T-helper 22 cell (primary cell): ENCODE results near the gene SH3GL2.

Experiments used
- DNase-seq: peaks from one replicate; pipeline ENCODE4 v3.0.0-alpha.2; 2020; ENCODE audit warnings: low read depth

Gene SH3GL2

DNA sequence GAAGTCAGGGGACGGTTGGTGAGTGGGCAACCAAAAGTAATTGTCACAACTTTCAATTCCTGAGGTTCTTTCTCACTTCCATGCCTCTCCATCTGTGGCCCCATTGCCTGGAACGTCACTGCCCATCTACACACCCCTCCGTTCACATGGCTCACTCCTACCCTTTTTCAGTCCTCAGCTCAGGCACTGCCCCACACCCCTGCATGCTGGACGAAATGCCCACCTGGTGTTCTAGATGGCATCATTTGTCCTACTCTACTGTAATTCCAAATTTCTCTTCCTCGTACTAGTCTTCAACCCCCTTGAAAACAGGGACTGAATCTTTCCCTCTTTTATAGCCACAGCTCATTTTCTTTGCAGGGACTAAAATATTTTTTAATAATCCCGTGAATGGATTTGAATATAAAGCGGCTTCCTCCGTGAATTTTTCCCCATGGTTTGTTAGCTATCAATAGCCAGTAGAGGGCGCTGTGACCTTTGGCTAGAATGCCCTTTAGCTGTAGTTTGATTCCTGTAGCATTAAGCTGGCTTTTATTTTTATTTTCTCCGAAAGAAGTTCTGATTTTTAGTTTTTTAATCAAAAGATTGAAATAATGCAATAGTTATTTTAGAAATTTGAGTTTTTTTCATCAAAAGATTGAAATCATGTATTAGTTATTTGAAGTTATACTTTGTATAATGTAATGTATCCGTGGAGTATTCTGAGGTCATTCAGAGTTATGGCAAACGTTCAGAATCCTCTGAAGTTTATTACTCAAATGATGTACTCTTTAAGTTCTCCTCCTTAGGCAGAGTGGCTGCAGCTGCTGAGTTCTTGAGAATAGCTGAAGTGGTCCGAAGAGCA is 232.1 kb downstream of the SH3GL2 start:
- no peak for DNase-seq

DNA sequence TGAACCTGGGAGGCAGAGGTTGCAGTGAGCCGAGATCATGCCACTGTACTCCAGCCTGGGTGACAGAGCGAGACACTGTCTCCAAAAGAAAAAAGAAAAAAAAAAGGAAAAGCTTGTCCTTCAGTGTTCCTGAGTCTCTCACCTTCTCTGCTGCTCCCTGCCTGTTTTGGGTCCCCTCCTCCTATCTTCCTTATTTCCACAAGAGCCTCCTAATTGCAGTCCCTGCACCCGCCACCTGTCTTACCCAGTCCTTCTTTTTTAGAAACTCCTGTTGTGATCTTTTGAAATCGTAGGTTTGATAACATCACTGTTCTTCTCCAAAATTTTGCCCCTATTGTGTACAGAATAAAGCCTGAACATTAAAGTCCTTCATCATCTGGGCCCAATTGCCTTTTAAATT is 234.9 kb downstream of the SH3GL2 start:
- no peak for DNase-seq

DNA sequence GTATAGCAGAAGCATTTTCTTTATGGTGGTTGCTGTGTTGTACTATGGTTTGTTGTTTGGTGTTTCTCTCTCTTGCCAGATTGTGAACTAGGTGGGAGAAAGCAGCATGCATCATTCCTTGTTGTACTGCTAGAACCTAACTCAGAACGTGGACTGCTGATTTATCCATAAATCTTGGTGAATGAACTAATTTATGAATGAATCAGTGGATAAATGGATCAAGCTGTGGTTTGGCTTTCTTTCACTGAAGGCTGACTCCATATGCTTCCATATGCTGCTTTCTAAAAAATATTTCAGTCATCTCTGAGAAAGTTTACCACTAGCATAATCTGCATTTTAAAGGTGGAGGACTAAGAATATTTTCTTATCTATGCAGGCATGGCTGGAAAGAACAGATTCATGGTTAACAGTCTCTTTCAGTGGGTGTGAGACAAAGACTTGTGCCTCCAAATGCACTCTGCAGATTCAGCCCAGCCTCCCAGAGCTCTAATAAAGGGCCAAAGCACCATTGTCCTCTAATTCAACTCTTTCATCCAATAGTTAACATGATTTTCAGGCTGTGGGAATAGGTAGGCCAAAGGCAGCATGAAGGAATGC is 237.7 kb downstream of the SH3GL2 start:
- no peak for DNase-seq

DNA sequence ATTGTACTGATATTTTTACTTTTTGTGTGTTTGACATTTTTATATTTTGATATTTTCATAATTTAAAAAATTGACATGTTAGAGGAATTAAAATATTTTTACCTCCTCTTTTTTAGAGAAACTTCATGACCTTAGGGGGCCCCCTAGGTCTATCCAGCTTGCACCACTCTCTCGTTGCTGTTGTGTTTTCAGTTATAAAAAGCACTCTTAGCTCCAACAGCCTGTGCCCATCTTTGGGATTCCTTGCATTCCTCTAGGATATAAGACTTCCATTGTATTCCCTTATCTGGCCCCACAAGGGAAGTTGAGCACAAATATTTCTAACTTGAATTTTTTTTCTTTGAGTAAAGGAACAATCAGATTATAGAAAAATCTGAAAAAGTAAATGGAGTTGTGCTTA is 245.3 kb downstream of the SH3GL2 start:
- no peak for DNase-seq

DNA sequence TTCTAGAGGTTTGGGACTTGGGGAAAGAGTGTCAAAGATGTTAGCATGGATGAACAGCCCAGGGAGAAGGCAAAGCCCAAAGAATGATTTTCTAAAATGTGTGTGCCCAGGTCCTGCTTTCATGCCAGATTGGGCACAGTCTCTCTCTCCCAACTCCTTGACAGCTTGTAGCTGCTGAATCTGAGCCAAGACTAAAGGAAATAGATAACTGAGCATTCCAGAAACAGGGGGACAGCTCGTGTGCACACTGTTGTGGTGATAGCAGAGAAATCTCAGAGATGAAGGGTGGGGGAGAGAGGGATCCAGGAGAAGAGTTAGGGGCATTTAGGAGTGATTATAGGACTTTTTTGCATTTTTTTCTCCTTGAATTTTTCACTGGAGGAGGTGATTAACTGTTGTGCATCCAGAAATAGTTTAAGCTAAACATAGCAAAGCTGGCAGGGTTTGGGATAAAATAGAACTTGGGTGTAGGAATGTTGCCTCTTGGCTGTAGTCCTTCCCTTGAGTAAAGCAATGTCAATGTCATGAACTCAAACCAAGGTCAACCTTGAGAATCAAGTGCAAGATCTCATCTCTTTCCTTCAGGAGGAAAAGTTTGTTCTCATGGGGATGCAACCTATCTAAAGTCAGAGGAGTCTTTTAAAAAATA is 245.9 kb downstream of the SH3GL2 start:
- DNase-seq: no peak

DNA sequence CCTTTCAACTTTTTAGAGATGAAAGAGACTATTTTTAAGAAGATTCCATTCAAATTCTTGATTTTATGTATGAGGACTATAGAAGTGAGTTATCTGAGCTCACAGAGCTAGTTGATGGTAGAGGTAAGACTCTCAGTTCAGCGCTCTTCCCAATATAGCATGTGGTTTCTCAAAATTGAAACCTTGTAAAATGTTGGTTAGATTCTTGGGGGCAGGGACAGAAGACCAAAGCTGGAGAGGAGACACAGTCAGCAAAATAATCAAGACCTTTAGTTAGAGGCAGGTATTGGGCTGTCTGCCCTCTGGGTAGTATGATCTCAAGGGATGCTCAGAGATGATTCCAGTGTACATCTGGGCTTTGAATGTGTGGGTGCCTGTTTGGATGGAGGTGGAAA is 246.4 kb downstream of the SH3GL2 start:
- no peak for DNase-seq

DNA sequence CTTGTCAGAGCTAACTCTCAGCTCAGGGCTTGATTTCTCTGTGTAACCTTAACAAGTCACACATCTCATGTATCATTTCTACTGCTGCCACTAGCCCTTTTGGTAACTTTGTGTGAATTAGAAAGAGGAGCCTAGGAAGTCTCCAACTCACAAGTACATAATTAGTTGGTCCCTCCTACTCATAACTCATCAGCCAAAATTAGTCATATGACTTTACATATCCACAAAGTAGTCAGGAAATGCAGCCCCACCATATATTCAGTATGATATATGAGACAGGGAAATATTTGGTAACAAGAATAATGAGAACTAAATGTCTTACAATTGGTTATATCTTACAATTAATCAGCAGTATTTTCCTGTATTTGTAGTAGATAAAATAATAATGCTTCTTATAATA is 250.2 kb downstream of the SH3GL2 start:
- no peak for DNase-seq

DNA sequence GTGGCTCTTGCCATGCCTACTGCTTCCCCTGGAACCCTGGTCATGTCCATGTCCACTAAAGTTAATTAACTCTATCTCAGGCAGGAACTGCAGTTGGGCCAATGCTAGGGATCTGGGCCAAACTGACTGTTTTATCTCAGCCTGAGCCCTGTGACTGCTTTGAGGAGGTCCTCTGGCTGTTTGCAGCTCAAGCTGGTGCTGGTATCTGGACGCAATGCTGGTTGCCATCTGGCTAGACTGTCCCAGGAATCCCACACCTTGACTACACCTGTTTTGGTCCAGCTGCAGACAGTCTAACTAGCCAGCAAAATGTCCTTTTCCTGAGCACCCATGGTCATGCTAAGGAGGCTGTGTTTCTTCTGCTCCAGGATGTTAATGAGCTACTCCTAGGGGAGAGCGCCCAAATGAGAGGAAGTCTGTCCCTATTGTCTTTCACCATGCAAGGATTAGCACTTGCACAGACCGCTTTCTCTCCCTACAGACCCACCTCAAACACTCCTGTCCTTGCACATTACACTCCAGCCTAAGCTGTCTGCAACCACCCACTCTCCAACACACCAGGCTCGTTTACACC is 251.0 kb downstream of the SH3GL2 start:
- DNase-seq: no peak

DNA sequence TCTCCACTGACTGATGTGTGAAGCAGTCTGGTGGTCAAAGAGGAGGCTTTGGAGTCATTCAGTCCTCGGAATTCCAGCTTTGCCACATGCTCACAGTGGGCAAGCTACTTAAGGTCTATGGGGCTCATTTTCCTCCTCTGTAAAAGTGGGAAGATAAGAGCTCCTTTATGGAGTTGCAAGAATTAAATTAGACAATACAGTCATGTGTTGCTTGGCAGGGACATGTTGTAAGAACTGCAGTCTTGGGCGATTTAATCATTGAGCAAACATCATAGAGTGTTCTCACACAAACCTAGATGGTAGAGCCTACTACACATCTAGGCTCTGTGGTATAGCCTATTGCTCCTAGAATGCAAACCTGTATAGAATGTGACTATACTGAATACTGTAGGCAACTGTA is 253.9 kb downstream of the SH3GL2 start:
- DNase-seq: no peak

DNA sequence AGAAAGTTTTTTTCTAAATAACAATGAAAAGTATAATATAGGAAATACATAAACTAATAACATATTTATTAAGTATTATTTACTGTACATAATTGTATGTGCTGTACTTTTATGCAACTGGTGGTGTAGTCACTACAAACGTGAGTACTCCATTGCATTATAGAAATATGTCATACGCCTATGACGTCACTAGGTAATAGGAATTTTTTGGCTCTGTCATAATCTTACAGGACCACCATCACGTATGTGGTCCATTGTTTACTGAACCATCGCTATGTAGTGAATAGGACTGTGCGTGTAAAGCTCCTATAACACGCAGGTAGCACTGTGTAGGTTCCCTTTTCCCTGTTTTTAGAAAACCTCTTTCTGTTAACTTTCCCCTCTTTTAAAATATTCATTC is 255.0 kb downstream of the SH3GL2 start:
- DNase-seq: no peak

DNA sequence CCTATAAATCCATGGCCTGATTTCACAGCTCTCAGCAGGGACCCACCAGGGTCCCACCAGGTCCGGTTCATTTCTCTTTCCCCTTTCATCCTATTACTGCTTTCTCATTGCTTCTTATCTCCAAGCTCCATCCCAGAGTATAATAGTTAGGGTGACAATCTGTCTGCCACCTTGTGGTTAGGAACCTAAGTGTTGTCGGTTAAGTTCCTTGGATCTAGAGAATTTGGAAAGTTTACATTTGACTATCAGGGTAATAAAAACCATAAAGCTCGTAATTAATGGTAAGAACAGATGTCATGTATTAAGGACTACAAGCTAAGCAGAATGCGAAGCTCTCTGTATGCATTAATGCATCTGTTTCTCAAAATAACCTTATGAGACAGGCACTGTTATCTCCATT is 259.1 kb downstream of the SH3GL2 start:
- no peak for DNase-seq

DNA sequence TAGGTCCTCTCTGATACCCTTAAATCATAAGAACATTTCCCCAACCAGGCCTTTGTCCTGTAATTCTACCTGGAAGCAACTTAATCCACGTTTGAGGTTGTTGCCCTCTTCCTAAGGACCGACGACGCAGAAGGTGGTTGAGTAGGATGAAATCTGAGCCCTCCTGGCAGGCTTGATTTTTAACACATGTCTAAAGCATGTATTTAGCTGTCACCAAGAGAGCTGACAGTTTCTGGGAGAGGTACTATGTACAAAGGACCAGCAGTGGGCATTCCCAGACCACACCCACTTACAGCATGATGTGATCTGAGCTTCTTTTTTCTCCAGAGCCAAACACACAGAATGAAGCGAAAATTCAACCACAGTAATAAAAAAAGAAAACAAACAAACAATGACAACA is 260.9 kb downstream of the SH3GL2 start:
- DNase-seq: no peak

DNA sequence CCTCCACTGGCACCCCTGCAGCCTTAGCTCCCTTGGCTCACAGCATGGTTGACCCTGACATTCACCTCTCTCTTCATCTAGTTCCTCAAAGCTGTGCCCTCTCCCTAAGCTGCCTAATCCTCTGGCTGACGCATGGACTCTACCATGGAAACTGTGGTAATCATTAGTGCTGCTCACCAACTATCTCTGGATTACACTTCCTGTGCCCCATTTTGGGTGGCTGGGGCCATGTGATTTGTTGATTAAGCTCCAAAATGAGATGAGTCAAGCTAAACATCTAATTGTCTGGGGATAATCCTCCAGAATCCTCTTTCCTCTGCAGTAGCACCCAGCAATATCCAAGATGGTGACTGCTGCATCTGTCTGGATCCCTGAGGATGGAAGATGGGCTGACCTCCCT is 264.4 kb downstream of the SH3GL2 start:
- no peak for DNase-seq
